Non-pigmented ciliary epithelial cell (primary cell): ENCODE data around the gene DZIP3.
"Not testable (repeated sequence)": the region's sequence is repeated elsewhere in the genome, so short reads cannot be mapped to it uniquely, and the experiment has no call there.

Experiments
- DNase-seq: peaks from one replicate; pipeline ENCODE4 v3.0.0-alpha.2; 2010; ENCODE audit warnings: low read depth

The DZIP3 gene

DNA sequence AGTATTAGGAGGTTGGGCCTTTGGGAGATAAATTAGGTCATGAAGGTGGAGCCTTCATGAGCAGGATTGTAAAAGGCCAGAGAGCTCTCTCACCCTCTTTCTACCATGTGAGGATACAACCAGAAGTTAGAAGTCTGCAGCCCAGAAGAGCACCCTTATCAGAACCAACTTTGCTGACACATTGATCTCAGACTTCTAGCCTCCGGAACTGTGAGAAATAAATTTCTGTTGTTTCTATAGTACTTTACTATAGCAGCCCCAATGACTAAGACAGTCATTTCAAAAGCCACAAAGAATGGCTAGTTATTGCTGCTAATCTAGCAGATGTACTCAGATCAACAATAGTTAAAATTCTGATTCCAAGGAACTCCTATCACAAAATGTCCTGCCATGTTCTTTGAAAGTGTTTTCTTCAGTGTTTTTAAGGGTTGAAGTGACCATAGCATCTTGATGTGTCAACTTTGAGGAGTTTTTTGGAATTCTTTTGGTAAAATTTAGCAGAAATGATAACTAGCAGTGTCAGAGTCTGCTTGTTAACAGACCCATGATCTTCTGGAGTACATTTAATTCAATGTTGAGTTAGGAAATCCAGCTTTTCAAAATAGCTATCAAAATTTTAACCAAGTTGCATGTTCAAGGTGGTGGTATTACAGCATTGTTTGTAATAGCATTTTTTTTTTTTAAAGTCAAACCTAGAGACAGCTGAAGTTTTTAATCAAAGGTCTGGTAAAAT is 10.3 kb downstream of the DZIP3 start:
- no peak for DNase-seq

DNA sequence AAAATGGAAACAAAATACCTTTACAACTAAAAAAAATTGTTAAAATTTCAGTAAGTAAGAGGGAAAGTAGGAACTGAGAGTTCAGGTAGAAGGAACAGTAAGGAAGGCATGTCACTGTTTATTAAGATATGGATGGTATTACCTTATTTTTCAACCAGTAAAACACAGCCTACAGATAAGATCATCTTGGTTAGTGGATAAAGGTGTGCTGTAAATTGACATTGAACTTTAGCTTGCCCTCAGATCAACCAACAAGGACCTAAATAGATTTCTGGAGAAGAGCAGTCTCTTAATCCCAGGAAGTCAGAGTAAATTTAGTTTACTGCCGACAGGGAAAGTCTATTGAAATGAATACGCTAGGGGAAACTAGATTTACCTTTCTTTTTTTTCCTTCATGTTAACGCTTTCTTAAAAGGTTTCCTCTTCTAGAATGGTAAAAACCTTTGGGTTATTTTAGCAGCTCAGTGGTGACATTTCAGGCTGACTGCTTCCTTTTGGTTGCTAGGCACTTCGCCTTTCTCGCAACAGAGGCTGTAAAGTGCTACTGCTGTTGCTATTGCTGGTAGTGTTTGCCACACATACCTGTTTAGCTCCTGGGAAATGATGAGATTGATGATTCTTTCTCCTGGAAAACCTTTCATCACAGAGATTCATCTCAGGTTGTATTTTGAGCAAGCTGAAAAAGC is 12.9 kb downstream of the DZIP3 start:
- no peak for DNase-seq

DNA sequence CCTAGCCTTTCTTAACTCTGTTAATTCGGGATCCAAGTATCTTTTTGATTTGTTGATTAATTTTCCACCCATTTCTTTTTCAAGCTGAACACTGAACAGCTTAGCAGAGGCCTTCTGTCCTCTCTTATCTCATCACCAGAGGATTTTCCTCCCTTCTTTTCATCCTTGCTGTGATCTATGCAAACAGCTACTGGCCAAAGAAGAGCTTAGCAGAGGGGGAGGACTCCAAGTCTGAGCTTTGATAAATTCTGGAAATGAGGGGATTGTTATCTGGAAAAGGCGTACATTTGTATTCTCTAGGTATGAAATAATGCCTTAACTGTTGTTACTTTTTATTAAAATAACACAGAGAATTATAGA is 13.4 kb downstream of the DZIP3 start:
- DNase-seq, result no peak

DNA sequence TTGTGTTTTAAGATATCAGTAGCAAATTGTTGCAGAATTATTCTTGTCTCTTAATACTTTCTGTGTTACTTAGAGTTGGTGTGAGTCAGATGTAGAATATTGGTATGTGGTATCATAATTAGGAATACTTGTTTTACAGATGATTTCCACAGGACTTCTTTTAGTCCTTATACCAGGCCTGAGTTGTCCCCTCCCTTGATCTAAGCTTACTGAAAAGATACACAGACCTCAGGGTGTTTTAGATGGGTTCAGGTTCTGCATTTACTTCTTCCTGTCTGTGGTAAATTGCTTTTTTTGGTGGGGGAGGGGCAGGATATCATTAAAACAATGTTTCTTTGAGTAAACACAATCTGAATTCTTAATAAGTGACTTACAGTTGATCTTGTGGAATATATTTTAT is 14.2 kb downstream of the DZIP3 start:
- DNase-seq, result peak; percentile 9

DNA sequence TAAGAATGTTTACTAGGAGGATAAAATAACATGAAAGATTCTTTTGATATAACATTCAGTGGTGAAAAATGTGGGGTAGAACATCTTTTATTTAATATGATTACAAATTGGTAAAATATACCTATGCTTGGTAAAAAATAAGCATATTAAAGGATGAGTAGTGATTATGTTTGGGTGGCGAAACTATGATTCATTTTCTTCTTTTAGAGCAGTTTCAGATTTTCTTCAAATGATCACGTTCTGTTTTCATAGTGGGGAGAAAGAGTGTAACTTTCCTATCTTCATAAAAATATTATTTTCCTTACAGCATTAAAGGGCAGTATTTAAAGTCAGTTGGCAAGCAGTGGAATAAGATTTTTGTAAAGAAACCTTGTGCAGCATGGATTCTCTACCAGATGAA is 15.5 kb downstream of the DZIP3 start:
- DNase-seq, result no peak

DNA sequence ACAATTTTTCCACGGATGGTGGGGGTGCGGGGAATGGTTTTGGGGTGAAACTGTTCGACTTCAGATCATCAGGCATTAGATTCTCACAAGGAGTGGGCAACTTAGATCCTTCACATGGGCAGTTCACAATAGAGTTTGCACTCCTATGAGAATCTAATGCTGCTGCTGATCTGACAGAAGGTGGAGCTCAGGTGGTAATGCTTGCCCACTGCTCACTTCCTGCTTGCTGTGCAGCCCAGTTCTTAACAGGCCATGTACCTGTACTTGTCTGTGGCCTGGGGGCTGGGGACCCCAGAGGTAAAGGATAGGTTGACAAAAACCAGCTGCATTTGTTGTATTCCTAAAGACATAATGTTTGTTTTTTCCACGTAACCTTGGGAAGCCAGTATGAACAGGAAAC is 16.0 kb downstream of the DZIP3 start:
- no peak for DNase-seq

DNA sequence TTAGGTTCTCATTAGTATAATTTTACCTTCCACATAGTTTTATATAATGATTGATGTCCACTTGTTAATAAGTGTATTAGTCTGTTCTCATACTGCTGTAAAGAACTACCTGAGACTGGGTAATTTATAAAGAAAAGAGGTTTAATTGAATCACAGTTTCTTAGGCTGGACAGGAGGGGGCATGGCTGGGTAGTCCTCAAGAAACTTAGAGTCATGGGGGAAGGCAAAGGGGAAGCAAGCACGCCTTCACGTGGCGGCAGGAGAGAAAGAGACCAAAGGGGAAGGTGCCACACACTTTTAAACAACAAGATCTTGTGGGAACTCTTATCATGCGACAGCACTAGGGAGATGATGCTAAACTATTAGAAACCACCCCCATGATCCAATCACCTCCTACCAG is 19.2 kb downstream of the DZIP3 start:
- no peak for DNase-seq

DNA sequence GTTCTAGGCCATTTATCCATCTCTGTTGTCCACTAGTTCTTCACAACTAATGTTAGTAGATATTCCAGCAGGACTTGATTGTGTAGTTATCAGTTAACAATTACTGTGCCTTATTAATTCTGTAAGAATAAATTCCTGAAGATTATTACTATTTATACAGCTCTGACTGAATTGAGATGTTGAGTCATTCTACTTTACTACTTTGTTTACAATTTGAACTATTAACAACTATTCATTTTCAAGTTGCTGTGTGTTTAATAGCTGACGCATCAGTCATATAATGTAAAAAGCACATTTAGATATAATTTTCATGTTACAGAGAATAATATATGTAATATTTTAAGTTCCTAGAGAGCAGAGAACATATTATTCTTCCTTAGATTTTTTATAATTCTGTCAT is 21.1 kb downstream of the DZIP3 start:
- no peak for DNase-seq

DNA sequence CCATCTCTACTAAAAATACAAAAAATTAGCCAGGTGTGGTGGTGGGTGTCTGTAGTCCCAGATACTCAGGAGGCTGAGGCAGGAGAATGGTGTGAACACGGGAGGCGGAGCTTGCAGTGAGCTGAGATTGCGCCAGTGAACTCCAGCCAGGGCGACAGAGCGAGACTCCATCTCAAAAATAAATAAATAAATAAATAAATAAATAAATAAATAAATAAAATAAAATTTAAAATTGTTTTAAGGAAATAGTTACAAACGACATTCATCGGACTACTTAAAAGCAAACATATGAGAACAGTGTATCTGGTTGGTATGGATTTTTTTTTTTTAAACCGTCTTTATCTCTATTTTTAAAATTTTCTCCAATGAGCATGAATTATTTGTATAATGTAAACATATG is 26.6 kb downstream of the DZIP3 start:
- not testable (repeated sequence) for DNase-seq

DNA sequence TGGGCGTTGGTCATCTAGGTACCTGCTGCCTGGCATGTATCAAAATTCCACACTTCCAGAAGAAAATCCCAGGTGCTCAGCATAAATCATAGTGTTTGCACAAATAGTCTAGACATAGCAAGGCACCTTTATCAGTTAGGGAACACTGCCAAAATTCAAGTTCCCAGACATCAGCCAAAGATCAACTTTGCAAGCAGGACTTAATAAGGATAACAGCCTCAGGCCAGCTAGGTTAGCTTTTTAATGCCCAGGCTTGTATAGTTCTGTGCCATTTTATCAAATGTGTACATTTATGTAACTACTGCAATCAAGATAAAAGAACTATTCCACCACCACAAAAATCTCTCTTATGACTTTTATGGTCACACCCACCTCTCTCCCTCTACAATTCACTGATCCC is 30.7 kb downstream of the DZIP3 start:
- no peak for DNase-seq

DNA sequence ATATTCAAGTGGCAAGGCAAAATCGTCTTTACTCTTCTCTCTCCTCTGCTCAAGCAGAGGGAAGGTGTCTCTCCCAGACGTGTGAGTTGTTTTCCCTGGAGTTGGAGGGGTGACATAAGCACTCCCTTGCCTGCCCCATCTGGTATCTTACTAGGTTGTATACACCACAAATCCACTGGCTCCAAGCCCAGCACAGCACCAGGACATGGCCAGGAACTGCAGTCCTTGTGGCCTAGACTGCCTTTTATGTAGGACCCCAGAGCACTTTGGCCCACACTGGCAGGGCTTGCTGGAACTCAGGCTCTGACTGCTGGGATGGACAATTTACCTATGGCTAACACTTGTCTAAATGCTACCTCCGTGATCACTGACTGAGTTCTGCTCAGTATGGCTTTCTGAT is 34.0 kb downstream of the DZIP3 start:
- no peak for DNase-seq

DNA sequence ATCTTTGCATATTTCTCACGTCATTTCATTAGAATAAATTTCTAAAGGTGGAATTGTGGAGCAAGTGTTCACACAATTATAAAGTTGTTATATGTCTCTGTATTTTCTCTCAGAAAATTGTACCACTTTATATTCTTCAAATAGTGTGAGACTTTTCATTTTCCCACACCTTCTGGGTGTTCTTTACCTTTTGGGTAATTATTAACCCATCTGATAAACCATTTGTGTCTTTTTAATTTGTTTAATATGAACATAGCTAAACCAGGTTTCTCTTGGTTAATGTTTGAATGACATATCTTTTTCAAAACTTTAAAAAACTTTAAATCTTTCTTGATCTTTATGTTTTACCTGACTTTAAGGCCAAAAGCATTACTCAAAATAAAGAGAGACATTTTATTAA is 40.5 kb downstream of the DZIP3 start:
- no peak for DNase-seq

DNA sequence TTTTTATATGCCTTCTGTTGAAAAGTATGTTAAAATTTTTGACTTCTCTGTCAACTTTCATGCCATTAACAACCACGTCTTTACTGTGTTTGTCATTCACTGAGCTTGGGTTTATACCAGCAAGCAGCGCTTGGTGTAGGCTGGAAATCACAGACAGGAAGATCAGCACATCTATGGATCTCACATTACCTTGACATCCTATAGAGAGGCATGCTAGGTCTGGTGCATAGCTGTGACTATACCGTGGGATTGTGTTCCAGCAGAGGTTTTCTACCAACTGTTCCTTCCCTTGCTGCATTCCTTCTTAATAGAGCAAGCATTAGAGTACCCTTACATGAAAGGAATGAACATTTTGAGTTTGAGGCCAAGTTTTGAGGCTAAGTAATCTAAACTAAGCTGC is 53.0 kb downstream of the DZIP3 start:
- no peak for DNase-seq

DNA sequence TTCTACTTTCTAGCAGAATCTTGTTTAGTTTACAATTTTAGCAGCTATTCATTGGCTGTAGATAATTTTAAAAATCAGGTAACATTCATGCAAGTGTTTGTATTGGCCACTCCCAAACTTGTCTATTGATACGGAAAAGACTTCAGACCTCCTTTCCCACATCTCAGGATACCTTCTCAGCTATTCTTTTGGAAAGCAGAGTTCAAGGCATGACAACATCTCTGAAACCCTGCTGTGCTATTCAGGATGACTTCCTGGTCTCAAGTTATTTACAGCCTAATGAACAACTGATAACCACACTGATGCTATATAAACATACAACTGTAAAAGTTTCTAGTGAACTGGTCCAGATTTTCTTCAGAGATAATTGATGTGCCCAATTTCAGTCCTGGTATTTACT is 55.8 kb downstream of the DZIP3 start:
- no peak for DNase-seq

DNA sequence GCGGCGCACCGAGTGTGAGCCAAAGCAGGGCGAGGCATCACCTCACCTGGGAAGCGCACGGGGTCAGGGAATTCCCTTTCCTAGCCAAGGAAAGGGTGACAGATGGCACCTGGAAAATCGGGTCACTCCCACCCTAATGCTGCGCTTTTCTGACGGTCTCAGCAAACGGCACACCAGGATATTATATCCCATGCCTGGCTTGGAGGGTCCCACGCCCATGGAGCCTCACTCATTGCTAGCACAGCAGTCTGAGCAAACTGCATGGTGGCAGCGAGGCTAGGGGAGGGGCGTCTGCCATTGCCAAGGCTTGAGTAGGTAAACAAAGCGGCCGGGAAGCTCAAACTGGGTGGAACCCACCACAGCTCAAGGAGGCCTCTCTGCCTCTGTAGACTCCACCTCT is 66.1 kb downstream of the DZIP3 start:
- DNase-seq, result not testable (repeated sequence)

DNA sequence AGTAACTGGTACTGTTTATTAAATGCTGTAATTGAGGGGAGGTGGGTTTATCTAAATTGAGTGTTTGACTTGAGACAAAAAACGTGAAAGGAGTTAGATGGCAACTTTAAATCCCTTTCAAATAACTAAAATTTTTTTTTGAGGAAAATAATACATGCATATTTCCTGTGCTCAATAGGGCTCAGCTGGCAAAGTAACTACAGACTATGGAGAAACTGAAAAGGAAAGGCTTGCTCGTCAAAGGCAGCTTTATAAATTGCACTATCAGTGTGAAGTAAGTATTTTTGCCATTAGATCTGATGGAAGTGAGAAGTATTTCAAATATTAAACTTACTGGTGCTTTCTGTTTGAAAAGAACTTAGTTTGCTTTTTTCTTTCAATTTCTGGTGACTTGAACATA is 72.2 kb downstream of the DZIP3 start:
- DNase-seq, result no peak

DNA sequence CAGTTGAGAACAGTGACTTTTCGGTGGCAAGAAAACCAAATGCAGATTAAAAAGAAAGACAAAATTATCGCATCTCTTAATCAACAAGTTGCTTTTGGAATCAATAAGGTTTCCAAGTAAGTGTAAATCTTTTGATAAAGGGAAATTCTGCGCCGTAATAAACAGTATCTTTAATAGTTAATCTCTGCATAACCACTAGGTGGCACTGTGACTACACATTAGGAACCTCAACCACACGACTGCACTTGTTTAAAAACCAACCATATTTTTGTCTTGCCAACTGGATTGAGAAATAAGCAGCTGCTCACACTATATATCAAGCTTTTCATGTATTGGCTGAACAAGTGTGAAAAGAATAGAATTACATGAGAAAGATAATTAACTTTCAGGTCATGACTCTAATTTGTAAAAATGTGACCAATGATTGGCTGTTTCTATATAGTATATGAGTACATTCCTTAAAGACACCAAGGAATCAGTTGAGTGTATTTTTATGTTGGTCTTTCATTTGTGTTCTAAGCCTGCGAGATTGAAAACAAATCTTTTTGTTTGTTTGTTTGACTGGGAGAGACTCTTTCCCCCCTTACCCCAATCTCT is 72.7 kb downstream of the DZIP3 start:
- DNase-seq, result peak; percentile 43

DNA sequence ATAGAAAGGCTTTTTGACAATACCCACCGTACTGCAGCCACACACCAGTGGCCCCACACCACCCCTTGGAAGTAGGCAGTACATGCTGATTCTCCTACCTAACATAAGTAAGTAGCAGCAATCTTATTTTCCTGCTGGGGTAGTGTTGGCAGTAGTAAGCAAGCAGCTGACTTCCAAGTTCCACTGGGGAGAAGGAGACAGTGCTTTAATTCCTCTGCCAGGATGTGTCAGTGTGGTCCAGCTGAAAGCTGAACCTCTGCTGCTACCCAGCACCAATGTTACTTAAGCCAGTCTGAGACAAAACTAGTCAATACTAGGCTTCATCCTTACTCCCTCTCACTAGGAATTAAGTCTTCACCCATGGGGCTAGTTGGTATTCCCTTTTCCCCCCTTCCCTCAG is 74.7 kb downstream of the DZIP3 start:
- no peak for DNase-seq

DNA sequence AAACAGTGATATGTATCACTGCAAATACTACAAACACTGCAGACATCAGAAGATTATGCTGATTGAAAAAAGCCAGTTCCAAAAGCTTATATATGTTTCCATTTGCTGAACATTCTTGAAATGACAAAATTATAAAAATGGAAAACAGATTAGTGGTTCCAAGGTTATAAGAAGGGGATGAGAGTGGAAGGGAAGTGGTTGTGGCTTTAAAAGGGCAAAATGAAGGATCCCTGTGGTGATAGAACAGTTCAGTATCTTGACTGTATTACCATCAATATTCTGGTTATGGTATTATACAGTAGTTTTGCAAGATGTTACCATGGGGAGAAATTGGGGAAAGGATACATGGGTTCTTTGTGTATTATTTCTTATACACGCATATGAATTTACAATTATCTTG is 77.8 kb downstream of the DZIP3 start:
- no peak for DNase-seq

DNA sequence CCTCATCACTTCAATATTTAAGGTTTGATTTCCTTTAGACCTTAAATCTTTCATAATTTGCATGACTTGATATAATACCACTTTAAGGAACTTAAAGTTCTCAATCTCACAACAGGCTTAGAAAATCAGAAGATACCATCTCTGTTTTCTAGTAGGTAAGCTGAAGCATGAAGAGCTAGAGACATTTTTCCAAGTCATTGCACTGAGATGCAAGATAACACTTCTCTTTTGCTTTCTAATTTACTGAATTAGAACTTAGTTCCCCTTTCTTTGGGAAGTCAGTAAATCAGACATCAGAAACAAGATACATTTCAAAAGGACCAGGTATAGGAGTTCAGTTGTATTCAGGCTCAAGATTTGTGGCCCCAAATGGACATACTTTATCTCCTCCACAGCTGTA is 79.7 kb downstream of the DZIP3 start:
- no peak for DNase-seq

DNA sequence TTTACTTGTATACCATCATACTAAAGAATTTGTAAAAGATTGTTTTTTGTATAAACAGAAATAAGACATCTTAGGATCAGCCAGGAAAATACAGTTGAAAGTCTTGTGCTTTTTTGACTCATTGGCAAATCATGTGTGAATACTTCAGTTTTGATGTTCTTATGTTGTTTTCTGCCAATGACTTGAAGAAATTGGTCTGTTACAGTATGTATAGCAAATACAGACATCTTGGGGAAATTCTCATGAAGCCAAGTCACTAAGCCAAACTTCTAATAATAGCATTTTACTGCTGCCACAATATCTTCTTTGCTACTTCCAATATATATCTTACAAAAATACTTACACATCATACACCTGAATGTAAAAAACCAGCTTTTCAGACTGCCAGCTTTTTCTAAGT is 83.2 kb downstream of the DZIP3 start:
- DNase-seq, result no peak

DNA sequence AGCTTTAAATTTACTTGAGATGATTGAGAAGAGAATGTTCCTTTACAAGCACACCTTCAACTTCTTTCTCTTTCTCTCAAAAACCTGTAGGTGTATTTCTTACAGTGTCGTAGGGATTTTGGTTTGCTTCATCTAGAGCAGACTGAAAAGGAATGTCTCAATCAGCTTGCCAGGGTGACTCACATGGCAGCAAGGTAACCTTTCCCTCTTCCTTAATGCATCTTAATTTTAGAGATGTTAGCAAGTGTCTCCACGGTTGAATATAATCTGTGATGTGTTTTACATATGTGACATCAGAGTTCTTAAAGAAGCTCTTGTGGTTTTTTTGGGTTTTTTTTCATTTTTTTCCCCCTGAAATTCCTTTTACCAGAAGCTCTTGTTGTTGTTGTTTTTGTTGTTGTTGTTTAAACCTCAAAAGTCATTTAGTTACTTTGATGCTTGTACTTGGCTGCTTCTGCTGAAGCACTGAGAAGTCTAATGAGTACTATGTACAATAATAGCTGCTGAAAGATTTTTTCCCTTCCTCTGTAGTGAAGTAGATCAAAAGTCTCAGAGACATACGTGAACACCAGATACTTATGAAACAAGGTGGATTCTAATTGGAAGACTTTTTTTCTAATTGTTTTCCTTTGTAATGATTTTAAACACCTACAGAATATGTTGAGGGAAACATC is 84.6 kb downstream of the DZIP3 start:
- DNase-seq, result no peak

DNA sequence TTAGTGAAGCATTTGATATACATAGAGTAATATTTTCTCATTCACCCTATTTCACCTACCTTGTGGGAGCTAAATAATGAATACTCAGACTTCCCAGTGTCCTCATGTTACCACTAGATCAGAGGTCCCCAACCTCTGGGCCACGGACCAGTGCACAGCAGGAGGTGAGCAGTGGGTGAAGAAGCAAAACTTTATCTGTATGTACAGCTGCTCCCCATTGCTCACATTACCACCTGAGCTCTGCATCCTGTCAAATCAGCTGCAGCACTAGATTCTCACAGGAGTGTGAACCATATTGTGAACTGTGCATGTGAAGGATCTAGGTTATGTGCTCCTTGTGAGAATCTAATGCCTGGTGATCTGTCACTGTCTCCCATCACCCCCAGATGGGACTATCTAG is 88.3 kb downstream of the DZIP3 start:
- no peak for DNase-seq
